ENCODE data around the gene CDK16. TPM values are rescaled to one million over a fixed set of nuclear protein-coding genes. Genes with fewer than 3 reads are reported as not detected.

CDK16 gene
- total RNA-seq, 6 experiments from 2014 or later = 14.6 to 37.4 (median 29.5) TPM

DNA sequence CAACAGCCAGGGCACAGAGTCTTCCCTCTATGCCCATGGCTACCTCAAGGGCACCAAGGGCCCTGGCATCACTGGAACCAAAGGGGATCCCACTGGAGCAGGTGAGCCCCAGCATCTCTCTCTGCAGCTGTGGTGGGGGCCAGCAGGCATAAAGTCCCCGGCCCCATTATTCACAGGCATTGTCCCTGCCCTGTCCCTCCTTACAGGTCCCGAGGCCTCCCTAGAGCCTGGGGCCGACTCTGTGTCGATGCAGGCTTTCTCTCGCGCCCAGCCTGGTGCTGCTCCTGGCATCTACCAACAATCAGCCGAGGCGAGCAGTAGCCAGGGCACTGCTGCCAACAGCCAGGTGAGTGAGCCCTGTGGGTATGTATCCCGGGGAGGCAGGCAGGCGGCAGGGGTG, 37.2 kb upstream of the CDK16 start:
- H3K36me3 ChIP-seq = peaks cover 0 to 65% (median 4%) of the 10 kb centered on the region in 4 donors
- H3K27me3 ChIP-seq = no peaks in the 10 kb centered on the region
- H3K27ac ChIP-seq = no peak overlapping the region
- DNase-seq (no peak), ATAC-seq (no peak)
- TF ChIP-seq, protein P1, sequence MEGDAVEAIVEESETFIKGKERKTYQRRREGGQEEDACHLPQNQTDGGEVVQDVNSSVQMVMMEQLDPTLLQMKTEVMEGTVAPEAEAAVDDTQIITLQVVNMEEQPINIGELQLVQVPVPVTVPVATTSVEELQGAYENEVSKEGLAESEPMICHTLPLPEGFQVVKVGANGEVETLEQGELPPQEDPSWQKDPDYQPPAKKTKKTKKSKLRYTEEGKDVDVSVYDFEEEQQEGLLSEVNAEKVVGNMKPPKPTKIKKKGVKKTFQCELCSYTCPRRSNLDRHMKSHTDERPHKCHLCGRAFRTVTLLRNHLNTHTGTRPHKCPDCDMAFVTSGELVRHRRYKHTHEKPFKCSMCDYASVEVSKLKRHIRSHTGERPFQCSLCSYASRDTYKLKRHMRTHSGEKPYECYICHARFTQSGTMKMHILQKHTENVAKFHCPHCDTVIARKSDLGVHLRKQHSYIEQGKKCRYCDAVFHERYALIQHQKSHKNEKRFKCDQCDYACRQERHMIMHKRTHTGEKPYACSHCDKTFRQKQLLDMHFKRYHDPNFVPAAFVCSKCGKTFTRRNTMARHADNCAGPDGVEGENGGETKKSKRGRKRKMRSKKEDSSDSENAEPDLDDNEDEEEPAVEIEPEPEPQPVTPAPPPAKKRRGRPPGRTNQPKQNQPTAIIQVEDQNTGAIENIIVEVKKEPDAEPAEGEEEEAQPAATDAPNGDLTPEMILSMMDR (IDR thresholded peaks at IDR 0.05) = no peak
- no peak for TF ChIP-seq POLR2A (IDR thresholded peaks at IDR 0.05)
- H3K9me3 ChIP-seq = no peaks in the 10 kb centered on the region
- no peak overlapping the region for H3K4me3 ChIP-seq
- intact Hi-C loops (cut with DNase I) = loop anchor here in 1 of 2 donors (10.0 kb wide), 1 partner anchor 204 kb away; no protein-coding TSS in a partner anchor
- no peaks in the 10 kb centered on the region for H3K4me1 ChIP-seq
- no CpG with 5 or more reads among the region's 10 CpGs for WGBS (ENCODE audit: insufficient coverage, low coverage, low lambda C conversion rate, missing lambda C conversion rate)

DNA sequence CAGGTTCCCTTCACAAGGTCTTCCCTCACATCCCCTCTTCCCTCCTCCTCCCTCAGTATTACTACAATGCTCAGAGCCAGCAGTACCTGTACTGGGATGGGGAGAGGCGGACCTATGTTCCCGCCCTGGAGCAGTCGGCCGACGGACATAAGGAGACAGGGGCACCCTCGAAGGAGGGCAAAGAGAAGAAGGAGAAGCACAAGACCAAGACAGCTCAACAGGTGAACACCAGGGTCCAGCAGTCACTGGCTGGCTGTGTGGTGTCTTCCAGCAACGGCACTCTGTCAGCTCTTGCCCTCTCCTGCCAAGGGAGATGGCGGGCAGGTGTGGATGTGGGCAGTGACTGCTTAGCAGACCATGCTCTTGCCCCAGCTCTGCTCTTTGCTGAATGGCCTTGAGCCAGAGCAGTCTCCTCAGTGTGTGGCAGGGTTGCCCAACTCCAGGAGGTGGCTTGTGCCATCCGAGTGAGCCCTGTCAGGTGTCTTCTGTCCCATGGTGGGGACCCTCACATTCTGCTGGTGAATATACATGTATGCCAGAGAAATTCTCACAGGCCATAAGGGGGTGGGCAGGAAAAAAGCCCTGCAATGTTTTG, 36.3 kb upstream of the CDK16 start:
- H3K27ac ChIP-seq = no peak overlapping the region
- TF ChIP-seq, protein P1 (IDR thresholded peaks at IDR 0.05) = no peak
- no peak for TF ChIP-seq POLR2A (IDR thresholded peaks at IDR 0.05)
- DNase-seq (peak in 1 of 3 donors; percentile 31), ATAC-seq (peak in 2 of 4 donors; percentile 22 to 26)
- intact Hi-C loops (cut with DNase I) = loop anchor here in 1 of 2 donors (10.0 kb wide), 1 partner anchor 203 kb away; no protein-coding TSS in a partner anchor
- H3K4me3 ChIP-seq = no peak overlapping the region
- 80% methylated on average over 5 of the region's 9 CpGs for WGBS (ENCODE audit: insufficient coverage, low coverage, low lambda C conversion rate, missing lambda C conversion rate)
- H3K9me3 ChIP-seq = no peaks in the 10 kb centered on the region
- no peaks in the 10 kb centered on the region for H3K4me1 ChIP-seq
- H3K36me3 ChIP-seq = peaks cover 0 to 59% (median 3%) of the 10 kb centered on the region in 4 donors
- no peaks in the 10 kb centered on the region for H3K27me3 ChIP-seq

DNA sequence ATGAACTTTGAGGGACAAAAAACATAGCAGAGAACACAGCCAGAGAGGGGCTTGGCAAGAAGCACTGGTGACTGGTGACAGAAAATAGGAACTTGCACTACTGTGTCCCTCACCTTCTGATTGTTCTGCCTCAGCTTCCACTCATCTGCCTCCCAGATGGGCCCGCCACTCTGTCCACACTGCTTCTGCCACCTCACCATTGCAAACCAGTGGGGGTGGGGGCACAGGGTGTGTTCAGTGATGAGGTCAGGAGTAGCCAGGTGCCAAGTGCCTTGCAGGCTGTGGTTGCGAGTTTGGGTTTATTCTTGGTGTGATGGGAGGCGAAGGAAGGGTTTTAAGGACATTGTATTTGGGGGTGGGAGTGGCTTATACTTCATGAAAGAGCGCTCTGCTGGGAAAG, 34.0 kb upstream of the CDK16 start:
- Histone ChIP-seq H3K9me3 (no peaks in the 10 kb centered on the region), H3K27me3 (no peaks in the 10 kb centered on the region), H3K4me1 (no peaks in the 10 kb centered on the region), H3K4me3 (no peak overlapping the region), H3K36me3 (peaks cover 0 to 43% (median under 1%) of the 10 kb centered on the region in 4 donors), H3K27ac (no peak overlapping the region)
- DNase-seq (peak in 1 of 3 donors; percentile 14), ATAC-seq (no peak)
- TF ChIP-seq POLR2A (IDR thresholded peaks at IDR 0.05) = no peak
- TF ChIP-seq, protein P1 (IDR thresholded peaks at IDR 0.05) = no peak
- WGBS (ENCODE audit: insufficient coverage, low coverage, low lambda C conversion rate, missing lambda C conversion rate) = 90% methylated on average over 3 of the region's 4 CpGs
- intact Hi-C loops (cut with DNase I) = loop anchor here in 1 of 2 donors (10.0 kb wide), 1 partner anchor 200 kb away; no protein-coding TSS in a partner anchor

DNA sequence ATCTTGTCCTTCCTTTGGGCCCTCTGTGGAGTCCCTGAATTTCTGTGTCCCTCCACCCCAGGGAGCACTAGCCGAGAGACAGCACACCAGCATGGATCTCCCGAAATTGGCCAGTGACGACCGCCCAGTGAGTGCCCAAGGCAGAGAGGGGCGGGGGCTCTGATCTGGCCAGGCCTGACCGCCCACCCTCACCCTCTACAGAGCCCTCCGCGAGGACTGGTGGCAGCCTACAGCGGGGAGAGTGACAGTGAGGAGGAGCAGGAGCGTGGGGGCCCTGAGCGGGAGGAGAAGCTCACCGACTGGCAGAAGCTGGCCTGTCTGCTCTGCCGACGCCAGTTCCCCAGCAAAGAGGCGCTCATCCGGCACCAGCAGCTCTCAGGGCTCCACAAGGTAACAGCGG, 33.2 kb upstream of the CDK16 start:
- ATAC-seq (no peak), DNase-seq (peak in 1 of 3 donors; percentile 39)
- intact Hi-C loops (cut with DNase I) = loop anchor here in 1 of 2 donors (10.0 kb wide), 1 partner anchor 200 kb away; no protein-coding TSS in a partner anchor
- H3K27ac ChIP-seq = no peak overlapping the region
- H3K36me3 ChIP-seq = peaks cover 0 to 41% (median under 1%) of the 10 kb centered on the region in 4 donors
- no peak overlapping the region for H3K4me3 ChIP-seq
- H3K27me3 ChIP-seq = peaks cover 0 to under 1% of the 10 kb centered on the region in 2 donors
- H3K9me3 ChIP-seq = no peaks in the 10 kb centered on the region
- no peak for TF ChIP-seq POLR2A (IDR thresholded peaks at IDR 0.05)
- TF ChIP-seq, protein P1 (IDR thresholded peaks at IDR 0.05) = no peak
- 84% methylated on average over 14 of the region's 17 CpGs for WGBS (ENCODE audit: insufficient coverage, low coverage, low lambda C conversion rate, missing lambda C conversion rate)
- H3K4me1 ChIP-seq = no peaks in the 10 kb centered on the region
